ENCODE data around the gene MYOD1. TPM values are rescaled to one million over a fixed set of nuclear protein-coding genes. Genes with fewer than 3 reads are reported as not detected.

Gene MYOD1
- total RNA-seq, 2 donors from 2014 or later = 0.28 TPM; not detected in 1

DNA sequence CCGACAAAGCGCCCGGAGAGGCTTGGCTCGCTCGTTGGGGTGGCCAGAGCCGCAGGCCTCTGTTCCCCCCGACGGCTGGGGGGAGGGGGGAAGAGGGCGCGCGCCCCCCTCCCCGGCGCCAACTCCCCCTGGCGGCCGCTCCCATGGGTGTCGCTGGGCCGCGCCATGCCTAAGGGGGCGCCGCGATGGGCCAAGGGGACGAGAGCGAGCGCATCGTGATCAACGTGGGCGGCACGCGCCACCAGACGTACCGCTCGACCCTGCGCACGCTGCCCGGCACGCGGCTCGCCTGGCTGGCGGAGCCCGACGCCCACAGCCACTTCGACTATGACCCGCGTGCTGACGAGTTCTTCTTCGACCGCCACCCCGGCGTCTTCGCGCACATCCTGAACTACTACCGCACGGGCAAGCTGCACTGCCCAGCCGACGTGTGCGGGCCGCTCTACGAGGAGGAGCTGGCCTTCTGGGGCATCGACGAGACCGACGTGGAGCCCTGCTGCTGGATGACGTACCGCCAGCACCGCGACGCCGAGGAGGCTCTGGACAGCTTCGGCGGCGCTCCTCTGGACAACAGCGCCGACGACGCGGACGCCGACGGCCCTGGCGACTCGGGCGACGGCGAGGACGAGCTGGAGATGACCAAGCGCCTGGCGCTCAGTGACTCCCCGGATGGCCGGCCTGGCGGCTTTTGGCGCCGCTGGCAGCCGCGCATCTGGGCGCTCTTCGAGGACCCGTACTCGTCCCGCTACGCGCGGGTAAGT, 16.6 kb downstream of the MYOD1 start:
- DNase-seq (ENCODE audit: low spot score) = no peak

GRCh38 chr11:17736579-17736893, 17.2 kb downstream of the MYOD1 start:
- Histone ChIP-seq H3K27me3 (replicated peaks; ENCODE audit: insufficient read depth) (peaks cover 21% of the 10 kb centered on the region), H3K9me3 (no peaks in the 10 kb centered on the region), H3K4me3 (no peak overlapping the region), H3K4me1 (replicated peaks) (no peaks in the 10 kb centered on the region), H3K27ac (no peak overlapping the region), H3K36me3 (no peaks in the 10 kb centered on the region)
- DNase-seq (ENCODE audit: low spot score) = no peak
- WGBS = 31% methylated on average over 12 of the region's 12 CpGs
- intact Hi-C loops (cut with DNase I) = loop anchor here (10.0 kb wide), 1 partner anchor 98 kb away; no protein-coding TSS in a partner anchor
- TF ChIP-seq CTCF (IDR thresholded peaks at IDR 0.05) = no peak

More for the DNA sequence above, 16.6 kb downstream of the MYOD1 start:
- no peaks in the 10 kb centered on the region for H3K9me3 ChIP-seq
- H3K36me3 ChIP-seq = no peaks in the 10 kb centered on the region
- no peaks in the 10 kb centered on the region for H3K4me1 ChIP-seq (replicated peaks)
- no peak overlapping the region for H3K27ac ChIP-seq
- peaks cover 21% of the 10 kb centered on the region for H3K27me3 ChIP-seq (replicated peaks; ENCODE audit: insufficient read depth)
- 5% methylated on average over 49 of the region's 102 CpGs for WGBS
- TF ChIP-seq CTCF (IDR thresholded peaks at IDR 0.05) (peak in 1 of 4 experiments; percentile 15), POLR2AphosphoS5 (IDR thresholded peaks at IDR 0.05) (no peak), POLR2A (IDR thresholded peaks at IDR 0.05) (no peak)
- intact Hi-C loops (cut with DNase I) = loop anchor here (10.0 kb wide), 1 partner anchor 99 kb away; no protein-coding TSS in a partner anchor
- peak overlapping the region in 1 of 2 donors; percentile 8 for H3K4me3 ChIP-seq

DNA sequence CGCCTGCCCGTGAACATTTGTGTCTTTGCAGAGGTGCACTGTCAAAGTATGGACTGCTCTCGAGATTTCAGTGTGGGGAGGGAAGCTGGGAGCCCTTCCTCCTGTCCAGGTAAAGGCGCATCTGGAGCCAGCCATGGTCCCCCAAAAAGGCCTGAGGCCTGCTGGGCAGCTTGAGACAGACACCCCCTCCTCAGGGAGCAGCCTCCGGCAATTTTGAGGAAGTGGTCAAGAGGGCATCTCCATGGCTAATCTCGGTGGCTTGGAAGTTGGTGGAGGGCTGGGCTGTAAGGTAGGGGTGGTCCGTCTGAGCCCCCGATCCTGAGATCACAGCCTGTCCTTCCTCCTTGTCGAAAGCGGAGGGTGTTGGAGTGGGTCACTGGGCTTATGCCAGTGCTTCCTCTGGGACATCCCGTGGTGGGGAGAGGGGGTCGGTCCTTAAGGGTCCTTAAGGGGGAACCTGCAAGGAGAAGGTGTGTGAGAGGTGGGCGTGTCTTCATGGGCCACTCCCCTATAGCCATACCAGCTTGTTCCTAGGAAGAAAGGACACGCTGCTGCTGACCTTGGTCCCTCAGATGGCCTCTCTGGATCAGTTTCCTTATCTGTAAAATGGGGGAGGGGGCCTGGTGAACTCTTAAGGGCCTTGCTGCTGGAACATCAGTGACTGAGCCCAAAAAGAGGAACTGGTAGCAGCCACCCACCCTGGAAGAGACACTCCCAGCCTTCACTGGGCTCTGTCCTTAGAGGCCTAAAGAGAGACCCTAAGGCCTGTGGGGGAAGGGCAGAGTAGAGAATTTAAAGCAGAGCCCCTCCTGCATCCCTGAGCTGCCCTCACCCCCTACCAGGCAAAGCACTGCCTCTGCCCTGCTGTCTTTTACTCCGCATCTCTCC, 17.8 kb downstream of the MYOD1 start:
- no peaks in the 10 kb centered on the region for H3K4me1 ChIP-seq (replicated peaks)
- WGBS = 55% methylated on average over 15 of the region's 15 CpGs
- intact Hi-C loops (cut with DNase I) = loop anchor here (10.0 kb wide), 1 partner anchor 98 kb away; no protein-coding TSS in a partner anchor
- TF ChIP-seq CTCF (IDR thresholded peaks at IDR 0.05) = no peak
- H3K27ac ChIP-seq = no peak overlapping the region
- peaks cover 21% of the 10 kb centered on the region for H3K27me3 ChIP-seq (replicated peaks; ENCODE audit: insufficient read depth)
- no peaks in the 10 kb centered on the region for H3K9me3 ChIP-seq
- no peak for DNase-seq (ENCODE audit: low spot score)
- H3K4me3 ChIP-seq = no peak overlapping the region
- no peaks in the 10 kb centered on the region for H3K36me3 ChIP-seq

- H3K27me3 ChIP-seq (replicated peaks; ENCODE audit: insufficient read depth) = peaks cover 21% of the 10 kb centered on the region
- WGBS = 59% methylated on average over 10 of the region's 10 CpGs
- intact Hi-C loops (cut with DNase I) = loop anchor here (10.0 kb wide), 1 partner anchor 96 kb away; no protein-coding TSS in a partner anchor
- no peak overlapping the region for H3K4me3 ChIP-seq
- no peaks in the 10 kb centered on the region for H3K9me3 ChIP-seq
- no peak for DNase-seq (ENCODE audit: low spot score)
- no peak overlapping the region for H3K27ac ChIP-seq
- no peaks in the 10 kb centered on the region for H3K36me3 ChIP-seq
- H3K4me1 ChIP-seq (replicated peaks) = no peaks in the 10 kb centered on the region
- no peak for TF ChIP-seq POLR2A (IDR thresholded peaks at IDR 0.05)
- no peak for TF ChIP-seq CTCF (IDR thresholded peaks at IDR 0.05)
- TF ChIP-seq POLR2AphosphoS5 (IDR thresholded peaks at IDR 0.05) = no peak
Measured at GRCh38 chr11:17738151-17738973, 19.0 kb downstream of the MYOD1 start.
